ENCODE data around the gene FGF16. TPM values are rescaled to one million over a fixed set of nuclear protein-coding genes. Genes with fewer than 3 reads are reported as not detected.
A peak's percentile ranks its signal among the peaks of the same experiment; 100 is the strongest.
"Not testable (repeated sequence)": the region's sequence is repeated elsewhere in the genome, so short reads cannot be mapped to it uniquely, and the experiment has no call there.

Gene FGF16
- 0.04 TPM in 1 of 2 replicates, not detected in the other for polyA plus RNA-seq (2013)

DNA sequence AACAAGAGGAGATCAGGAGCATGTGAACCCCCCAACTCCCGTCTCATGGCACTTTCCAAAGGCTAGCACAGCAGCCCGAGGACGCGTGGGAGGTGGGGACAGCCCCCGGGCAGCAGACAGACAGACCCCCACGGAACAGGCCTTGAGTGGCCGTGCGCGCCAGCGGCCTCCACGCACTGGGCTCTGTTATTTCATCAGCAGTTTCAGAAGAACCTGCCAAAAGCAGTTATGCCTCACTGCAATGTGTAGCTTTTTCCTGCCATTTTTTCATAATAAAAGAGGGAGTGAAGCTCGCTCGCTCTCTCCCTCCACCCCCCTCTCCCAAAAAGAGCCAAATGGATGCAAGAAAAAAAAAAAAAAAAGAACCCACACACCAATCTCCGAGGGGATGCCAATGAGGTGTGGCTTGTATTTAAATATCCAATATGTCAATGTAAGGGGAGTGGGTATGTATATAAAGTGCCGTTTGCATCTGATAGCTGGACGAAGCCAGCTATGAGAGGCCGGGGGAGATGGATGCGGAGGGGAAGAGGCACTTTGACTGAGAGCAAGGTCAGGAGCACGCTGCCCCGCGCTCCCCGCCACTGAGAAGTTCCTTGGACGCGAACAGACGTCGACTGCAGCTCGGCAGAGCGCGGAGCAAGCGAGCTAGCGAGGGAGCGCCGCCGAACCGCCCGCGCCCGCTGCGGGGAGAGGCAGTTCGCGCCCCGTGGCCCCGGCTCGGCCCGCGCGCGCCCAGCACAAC lies at the start of gene FGF16:
Gene FGF16 (plus strand): TSS at position 482 of the 745 bp plus-strand sequence. CDS start 286 bp downstream, outside the sequence.
- Histone ChIP-seq H2BK120ac (ENCODE audit: insufficient read depth, low read length, poor library complexity) (no peak within 1 kb of the TSS), H3K27me3 (ENCODE audit: insufficient read depth, low read length) (peaks cover 24% of the 10 kb centered on the region), H3K4ac (ENCODE audit: low read depth, low read length) (no peak within 1 kb of the TSS), H4K12ac (ENCODE audit: low read depth, low read length) (peak within 1 kb of the TSS; percentile 43), H2BK12ac (ENCODE audit: low read length) (no peak within 1 kb of the TSS), H4K8ac (ENCODE audit: low read depth, low read length) (no peak within 1 kb of the TSS), H3K36me3 (ENCODE audit: control insufficient read depth in 1 of 2, insufficient read depth in 2 of 2, low read length in 2 of 2) (no peaks in the 10 kb centered on the region), H3K79me2 (ENCODE audit: control insufficient read depth, insufficient read depth, low read length, poor library complexity) (no peaks in the 10 kb centered on the region), H3K79me1 (ENCODE audit: low read length) (no peaks in the 10 kb centered on the region), H3K18ac (ENCODE audit: low read length) (no peak within 1 kb of the TSS), H3K14ac (ENCODE audit: low read length) (no peak within 1 kb of the TSS), H2BK5ac (ENCODE audit: low read depth, low read length, poor library complexity) (no peak within 1 kb of the TSS), H4K91ac (ENCODE audit: low read depth, low read length) (no peak within 1 kb of the TSS), H3K9ac (ENCODE audit: low read length) (no peak within 1 kb of the TSS), H2AFZ (ENCODE audit: insufficient read depth, low read length, poor library complexity) (no peak within 1 kb of the TSS), H2AK5ac (ENCODE audit: low read length) (no peak within 1 kb of the TSS), H3K4me1 (ENCODE audit: control insufficient read depth in 1 of 2, insufficient read depth in 2 of 2, low read length in 2 of 2) (peaks cover 8 to 9% of the 10 kb centered on the region in 2 experiments), H3K4me3 (ENCODE audit: low read depth, low read length) (no peak within 1 kb of the TSS), H3K27ac (ENCODE audit: low read depth, low read length) (no peak within 1 kb of the TSS), H3K4me2 (ENCODE audit: low read length) (peak within 1 kb of the TSS; percentile 68), H3K23ac (ENCODE audit: low read length) (no peak within 1 kb of the TSS), H3K9me3 (ENCODE audit: insufficient read depth, low read depth, low read length) (no peaks in the 10 kb centered on the region)
- no peak for DNase-seq
- no CpG with 5 or more reads among the region's 48 CpGs for WGBS (ENCODE audit: extremely low coverage, insufficient coverage, insufficient read length)

GRCh38 chrX:77398330-77398954 lies 48.7 kb upstream of the FGF16 start:
- H4K91ac ChIP-seq (ENCODE audit: low read depth, low read length) = no peak overlapping the region
- no peak overlapping the region for H2AK5ac ChIP-seq (ENCODE audit: low read length)
- no peaks in the 10 kb centered on the region for H3K4me1 ChIP-seq (ENCODE audit: control insufficient read depth in 1 of 2, insufficient read depth in 2 of 2, low read length in 2 of 2)
- H2AFZ ChIP-seq (ENCODE audit: insufficient read depth, low read length, poor library complexity) = no peak overlapping the region
- DNase-seq = no peak
- no peak overlapping the region for H3K4me2 ChIP-seq (ENCODE audit: low read length)
- no peak overlapping the region for H3K18ac ChIP-seq (ENCODE audit: low read length)
- H4K12ac ChIP-seq (ENCODE audit: low read depth, low read length) = no peak overlapping the region
- WGBS (ENCODE audit: extremely low coverage, insufficient coverage, insufficient read length) = no CpG with 5 or more reads among the region's 3 CpGs
- H3K79me1 ChIP-seq (ENCODE audit: low read length) = no peaks in the 10 kb centered on the region
- H2BK12ac ChIP-seq (ENCODE audit: low read length) = no peak overlapping the region
- H3K36me3 ChIP-seq (ENCODE audit: control insufficient read depth in 1 of 2, insufficient read depth in 2 of 2, low read length in 2 of 2) = no peaks in the 10 kb centered on the region
- no peak overlapping the region for H2BK5ac ChIP-seq (ENCODE audit: low read depth, low read length, poor library complexity)
- H3K9me3 ChIP-seq (ENCODE audit: insufficient read depth, low read depth, low read length) = no peaks in the 10 kb centered on the region
- H2BK120ac ChIP-seq (ENCODE audit: insufficient read depth, low read length, poor library complexity) = no peak overlapping the region
- H3K23ac ChIP-seq (ENCODE audit: low read length) = no peak overlapping the region
- no peak overlapping the region for H3K9ac ChIP-seq (ENCODE audit: low read length)
- H3K79me2 ChIP-seq (ENCODE audit: control insufficient read depth, insufficient read depth, low read length, poor library complexity) = no peaks in the 10 kb centered on the region
- no peak overlapping the region for H4K8ac ChIP-seq (ENCODE audit: low read depth, low read length)
- no peaks in the 10 kb centered on the region for H3K27me3 ChIP-seq (ENCODE audit: insufficient read depth, low read length)
- H3K27ac ChIP-seq (ENCODE audit: low read depth, low read length) = no peak overlapping the region
- H3K4me3 ChIP-seq (ENCODE audit: low read depth, low read length) = no peak overlapping the region
- no peak overlapping the region for H3K14ac ChIP-seq (ENCODE audit: low read length)
- no peak overlapping the region for H3K4ac ChIP-seq (ENCODE audit: low read depth, low read length)

DNA sequence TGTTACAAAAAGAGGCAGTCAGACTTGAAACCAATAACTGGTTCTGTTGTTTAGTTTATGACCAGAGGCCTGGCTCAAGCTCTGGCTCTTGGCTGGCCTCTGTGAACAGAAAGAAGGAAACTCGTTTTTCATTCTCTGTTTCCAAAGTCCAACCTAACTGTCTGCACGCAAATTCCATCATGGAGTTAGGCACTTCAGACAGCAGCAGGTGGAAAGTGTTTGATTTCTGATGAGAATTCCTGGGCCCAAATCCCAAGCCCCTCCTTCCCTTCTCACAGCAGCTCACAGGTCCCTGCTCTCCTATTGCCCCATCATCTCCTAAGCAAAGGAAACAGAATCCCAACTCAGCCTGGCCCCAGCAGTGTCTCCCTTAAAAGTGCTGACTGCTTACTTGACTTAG lies 42.8 kb upstream of the FGF16 start:
- H4K8ac ChIP-seq (ENCODE audit: low read depth, low read length) = no peak overlapping the region
- H3K36me3 ChIP-seq (ENCODE audit: control insufficient read depth in 1 of 2, insufficient read depth in 2 of 2, low read length in 2 of 2) = no peaks in the 10 kb centered on the region
- no peak overlapping the region for H3K27ac ChIP-seq (ENCODE audit: low read depth, low read length)
- no peak overlapping the region for H3K4ac ChIP-seq (ENCODE audit: low read depth, low read length)
- H3K14ac ChIP-seq (ENCODE audit: low read length) = no peak overlapping the region
- no peaks in the 10 kb centered on the region for H3K4me1 ChIP-seq (ENCODE audit: control insufficient read depth in 1 of 2, insufficient read depth in 2 of 2, low read length in 2 of 2)
- H3K27me3 ChIP-seq (ENCODE audit: insufficient read depth, low read length) = no peaks in the 10 kb centered on the region
- H2AK5ac ChIP-seq (ENCODE audit: low read length) = no peak overlapping the region
- no peak overlapping the region for H3K18ac ChIP-seq (ENCODE audit: low read length)
- no peak overlapping the region for H2AFZ ChIP-seq (ENCODE audit: insufficient read depth, low read length, poor library complexity)
- no peak overlapping the region for H2BK5ac ChIP-seq (ENCODE audit: low read depth, low read length, poor library complexity)
- H3K4me2 ChIP-seq (ENCODE audit: low read length) = no peak overlapping the region
- H2BK120ac ChIP-seq (ENCODE audit: insufficient read depth, low read length, poor library complexity) = no peak overlapping the region
- H3K79me1 ChIP-seq (ENCODE audit: low read length) = no peaks in the 10 kb centered on the region
- H3K9ac ChIP-seq (ENCODE audit: low read length) = no peak overlapping the region
- H4K91ac ChIP-seq (ENCODE audit: low read depth, low read length) = no peak overlapping the region
- H3K79me2 ChIP-seq (ENCODE audit: control insufficient read depth, insufficient read depth, low read length, poor library complexity) = no peaks in the 10 kb centered on the region
- H3K4me3 ChIP-seq (ENCODE audit: low read depth, low read length) = no peak overlapping the region
- no peak for DNase-seq
- WGBS (ENCODE audit: extremely low coverage, insufficient coverage, insufficient read length) = no CpG with 5 or more reads among the region's 2 CpGs
- no peak overlapping the region for H4K12ac ChIP-seq (ENCODE audit: low read depth, low read length)
- no peak overlapping the region for H3K23ac ChIP-seq (ENCODE audit: low read length)
- H3K9me3 ChIP-seq (ENCODE audit: insufficient read depth, low read depth, low read length) = no peaks in the 10 kb centered on the region
- no peak overlapping the region for H2BK12ac ChIP-seq (ENCODE audit: low read length)

GRCh38 chrX:77407821-77408220 lies 39.4 kb upstream of the FGF16 start:
- not testable (repeated sequence) for H2BK120ac ChIP-seq (ENCODE audit: insufficient read depth, low read length, poor library complexity); H4K12ac ChIP-seq (ENCODE audit: low read depth, low read length); H3K9ac ChIP-seq (ENCODE audit: low read length); H3K9me3 ChIP-seq (ENCODE audit: insufficient read depth, low read depth, low read length); H3K18ac ChIP-seq (ENCODE audit: low read length); H3K4me1 ChIP-seq (ENCODE audit: control insufficient read depth in 1 of 2, insufficient read depth in 2 of 2, low read length in 2 of 2); H3K36me3 ChIP-seq (ENCODE audit: control insufficient read depth in 1 of 2, insufficient read depth in 2 of 2, low read length in 2 of 2); H2AFZ ChIP-seq (ENCODE audit: insufficient read depth, low read length, poor library complexity); H3K23ac ChIP-seq (ENCODE audit: low read length); H2AK5ac ChIP-seq (ENCODE audit: low read length); H3K79me2 ChIP-seq (ENCODE audit: control insufficient read depth, insufficient read depth, low read length, poor library complexity); DNase-seq; H3K4me3 ChIP-seq (ENCODE audit: low read depth, low read length); H2BK12ac ChIP-seq (ENCODE audit: low read length); H3K79me1 ChIP-seq (ENCODE audit: low read length); H2BK5ac ChIP-seq (ENCODE audit: low read depth, low read length, poor library complexity); H3K4me2 ChIP-seq (ENCODE audit: low read length); H4K8ac ChIP-seq (ENCODE audit: low read depth, low read length); H4K91ac ChIP-seq (ENCODE audit: low read depth, low read length); H3K27me3 ChIP-seq (ENCODE audit: insufficient read depth, low read length); H3K4ac ChIP-seq (ENCODE audit: low read depth, low read length); H3K27ac ChIP-seq (ENCODE audit: low read depth, low read length); H3K14ac ChIP-seq (ENCODE audit: low read length)
- WGBS (ENCODE audit: extremely low coverage, insufficient coverage, insufficient read length) = no CpG with 5 or more reads among the region's 1 CpG
